IPS-18c (cell line): Measurements from ENCODE around the gene KIF26A.
"Not testable (repeated sequence)": the region's sequence is repeated elsewhere in the genome, so short reads cannot be mapped to it uniquely, and the experiment has no call there.

Experiments
- H3K4me3 ChIP-seq: 2 replicates; pipeline ENCODE4 v1.7.0; 2013; ENCODE audit warnings: low read depth, mild to moderate bottlenecking, low read length, moderate library complexity; ENCODE audit not compliant: insufficient read depth
- H3K9me3 ChIP-seq: one replicate; pipeline ENCODE4 v1.6.1; 2013; ENCODE audit warnings: mild to moderate bottlenecking, low read length, moderate library complexity; ENCODE audit not compliant: control insufficient read depth, insufficient read depth

KIF26A gene

GRCh38 chr14:104199266-104199895, 61.0 kb downstream of the KIF26A start:
- Histone ChIP-seq H3K4me3 (no peak overlapping the region), H3K9me3 (peaks cover 2% of the 10 kb centered on the region)

GRCh38 chr14:104200106-104200505, 61.7 kb downstream of the KIF26A start:
- no peak overlapping the region for H3K4me3 ChIP-seq
- H3K9me3 ChIP-seq: peaks cover 2% of the 10 kb centered on the region

- no peak overlapping the region for H3K4me3 ChIP-seq
- peaks cover 2% of the 10 kb centered on the region for H3K9me3 ChIP-seq
Observed at GRCh38 chr14:104200591-104200990, 62.2 kb downstream of the KIF26A start.

DNA sequence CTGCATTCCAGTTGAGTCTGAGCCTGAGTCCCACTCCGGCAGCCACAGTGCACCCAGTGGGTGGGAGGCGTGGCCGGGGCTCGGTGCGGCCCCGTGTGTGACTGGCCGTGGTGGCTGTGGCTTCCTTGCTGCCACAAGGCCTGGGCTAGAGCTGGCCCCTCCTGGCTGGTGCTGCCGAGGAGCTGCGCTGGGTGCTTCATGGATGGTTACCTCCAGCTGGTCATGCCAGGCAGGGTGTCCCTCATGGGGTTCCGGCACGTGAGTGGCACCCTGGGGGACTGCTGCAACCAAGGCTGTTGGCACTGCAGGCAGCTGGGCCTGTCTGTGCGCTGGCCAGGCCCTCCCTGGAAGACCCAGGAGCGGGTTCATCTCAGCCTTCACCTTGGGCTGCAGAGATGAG, 62.7 kb downstream of the KIF26A start:
- Histone ChIP-seq H3K9me3 (peaks cover 2% of the 10 kb centered on the region), H3K4me3 (no peak overlapping the region)

DNA sequence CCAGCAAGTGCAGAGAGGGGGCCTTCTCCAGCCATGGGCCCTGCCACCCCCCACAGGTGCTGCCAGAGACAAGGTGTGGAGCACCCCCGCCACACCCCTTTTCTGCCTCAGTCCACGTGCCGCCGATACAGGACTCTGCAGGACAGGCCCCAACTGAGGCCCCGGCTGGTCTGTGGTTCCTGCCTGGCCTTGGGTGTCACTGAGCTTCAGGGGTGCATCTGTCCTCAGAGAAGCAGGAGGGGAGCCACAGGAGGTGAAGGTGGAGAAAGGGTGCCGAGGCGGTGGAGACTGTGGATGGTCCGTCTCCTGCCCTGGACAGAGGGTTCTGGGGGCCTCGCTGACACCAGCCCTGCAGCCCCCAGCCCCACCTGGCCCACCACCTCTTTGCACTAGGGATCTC, 63.1 kb downstream of the KIF26A start:
- H3K9me3 ChIP-seq: peaks cover 2% of the 10 kb centered on the region
- no peak overlapping the region for H3K4me3 ChIP-seq

DNA sequence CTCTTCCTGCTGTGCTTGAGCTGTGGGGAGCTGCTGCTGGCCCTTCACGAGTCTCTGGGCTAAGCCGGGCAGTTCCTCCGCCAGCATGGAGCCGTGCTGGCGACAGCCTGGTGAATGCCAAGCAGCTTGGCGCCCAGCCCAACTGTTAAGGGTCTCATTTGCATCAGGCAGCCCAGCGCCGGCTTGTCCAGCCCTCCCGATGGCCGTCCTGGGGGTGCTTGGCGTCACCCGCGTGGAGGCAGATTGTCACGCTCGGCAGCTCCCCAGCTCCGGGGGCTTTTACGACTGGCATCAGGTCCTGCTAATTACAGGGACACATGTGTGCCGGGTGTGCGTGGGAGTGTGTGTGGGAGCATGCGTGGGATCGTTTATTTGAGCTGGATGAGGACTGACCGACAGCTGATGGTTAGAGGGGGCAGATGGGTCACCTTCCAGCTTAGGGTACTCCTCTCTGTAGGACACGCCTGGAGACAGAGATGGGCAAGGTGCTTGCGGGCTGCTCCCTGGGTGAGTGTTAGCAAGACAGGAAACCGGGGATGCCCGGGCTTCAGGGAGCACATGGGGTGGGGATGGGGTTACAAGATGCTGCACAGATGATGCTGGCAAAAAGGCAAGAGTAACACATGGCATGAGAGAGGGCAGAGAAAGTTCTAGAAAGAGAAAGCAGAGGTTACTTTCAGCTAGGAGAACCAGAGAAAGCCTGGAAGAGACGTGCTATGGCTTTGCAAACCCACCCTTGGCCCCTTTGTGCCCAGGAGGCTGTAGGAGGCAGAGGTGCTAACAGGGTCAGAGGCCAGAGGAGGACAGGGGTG, 64.1 kb downstream of the KIF26A start:
- Histone ChIP-seq H3K9me3 (peaks cover 2% of the 10 kb centered on the region), H3K4me3 (no peak overlapping the region)

- Histone ChIP-seq H3K9me3 (peaks cover 2% of the 10 kb centered on the region), H3K4me3 (no peak overlapping the region)
Observed at GRCh38 chr14:104203071-104203425, 64.7 kb downstream of the KIF26A start.

DNA sequence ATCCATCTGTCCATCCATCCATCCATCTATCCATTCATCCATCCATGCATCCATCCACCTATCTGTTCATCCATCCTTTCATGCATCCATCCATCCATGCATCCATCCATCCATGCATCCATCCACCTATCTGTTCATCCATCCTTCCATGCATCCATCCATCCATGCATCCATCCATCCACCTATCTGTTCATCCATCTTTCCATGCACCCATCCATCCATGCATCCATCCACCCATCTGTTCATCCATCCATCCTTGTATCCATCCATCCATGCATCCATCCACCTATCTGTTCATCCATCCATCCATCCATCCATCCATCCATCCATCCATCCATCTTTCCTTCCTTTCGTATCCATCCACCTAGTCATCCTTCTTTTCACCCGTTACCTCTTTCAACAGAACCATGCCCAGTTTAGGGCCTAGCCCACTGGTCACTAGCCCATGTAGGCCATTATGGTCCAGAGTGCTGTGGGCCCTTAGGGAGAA, 66.3 kb downstream of the KIF26A start:
- Histone ChIP-seq H3K4me3 (no peak overlapping the region), H3K9me3 (peaks cover 2% of the 10 kb centered on the region)

DNA sequence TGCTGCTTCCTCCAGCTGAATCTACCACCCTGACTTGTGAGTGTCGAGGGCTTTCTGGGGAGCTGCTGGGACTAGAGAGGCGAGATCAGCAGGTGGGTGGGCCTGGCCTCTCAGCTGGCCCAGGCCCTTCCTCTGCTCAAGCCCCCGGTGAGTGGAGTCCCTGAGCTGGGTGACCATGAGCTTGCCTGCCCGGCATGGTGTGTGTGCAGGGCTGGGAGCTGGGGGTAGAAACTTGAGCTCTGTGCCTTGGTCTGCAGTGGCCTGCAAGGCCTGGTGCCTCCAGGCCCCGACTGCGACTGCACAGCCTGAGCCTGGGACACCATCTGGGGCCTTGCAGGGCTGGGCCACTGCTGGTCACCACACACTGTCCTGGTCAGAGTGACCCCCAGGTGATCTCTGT, 67.4 kb downstream of the KIF26A start:
- peaks cover 2% of the 10 kb centered on the region for H3K9me3 ChIP-seq
- H3K4me3 ChIP-seq: no peak overlapping the region

- Histone ChIP-seq H3K9me3 (peaks cover 2% of the 10 kb centered on the region), H3K4me3 (no peak overlapping the region)
Observed at GRCh38 chr14:104206281-104206904, 68.0 kb downstream of the KIF26A start.

- Histone ChIP-seq H3K9me3 (peaks cover 2% of the 10 kb centered on the region), H3K4me3 (no peak overlapping the region)
Observed at GRCh38 chr14:104207142-104208014, 69.0 kb downstream of the KIF26A start.

GRCh38 chr14:104208015-104208295, 69.6 kb downstream of the KIF26A start:
- H3K9me3 ChIP-seq, H3K4me3 ChIP-seq: not testable (repeated sequence)

GRCh38 chr14:104208331-104208730, 69.9 kb downstream of the KIF26A start:
- not testable (repeated sequence) for H3K9me3 ChIP-seq, H3K4me3 ChIP-seq

GRCh38 chr14:104209071-104209470, 70.7 kb downstream of the KIF26A start:
- not testable (repeated sequence) for H3K4me3 ChIP-seq, H3K9me3 ChIP-seq

DNA sequence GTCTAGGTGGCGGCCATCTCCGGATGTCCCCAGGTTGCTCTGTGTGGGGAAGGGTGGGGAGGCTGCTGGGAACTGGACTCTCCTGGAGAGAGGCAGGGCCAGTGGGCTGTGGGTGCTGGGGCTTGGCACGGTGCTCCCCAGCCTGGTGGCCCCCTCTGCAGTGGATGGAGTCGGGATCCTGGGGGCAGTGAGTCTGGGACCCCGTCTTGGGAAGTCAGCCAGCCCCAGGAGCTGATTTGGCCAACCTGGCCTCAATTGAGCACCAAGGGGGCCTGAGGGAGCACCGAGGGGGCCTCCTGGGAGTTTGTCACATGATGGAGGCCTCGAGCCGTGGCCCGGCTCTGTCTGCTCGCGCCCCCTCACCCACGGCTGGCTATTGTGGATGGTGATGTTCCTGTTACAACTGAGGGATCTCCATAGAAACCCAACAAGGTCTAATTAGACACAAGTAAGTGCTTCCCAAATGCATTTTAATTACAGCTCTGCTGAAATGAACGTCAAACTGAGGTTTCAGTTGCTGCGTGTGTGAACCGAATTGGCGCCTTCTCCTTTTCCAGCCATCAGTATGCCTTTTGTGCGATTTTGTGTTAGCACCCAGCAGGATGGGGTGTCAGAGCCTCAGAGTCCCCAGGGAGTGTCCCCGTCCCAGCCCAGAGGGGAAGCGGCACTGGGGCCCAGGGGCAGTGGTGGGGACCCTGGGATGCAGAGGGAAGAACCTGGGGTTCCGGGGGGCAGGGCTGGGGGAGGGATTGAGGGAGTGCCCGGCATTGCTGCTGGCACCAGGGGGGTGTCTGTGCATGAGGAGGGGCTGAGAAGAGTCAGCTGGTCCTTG, 71.8 kb downstream of the KIF26A start:
- no peak overlapping the region for H3K4me3 ChIP-seq
- H3K9me3 ChIP-seq: no peaks in the 10 kb centered on the region

DNA sequence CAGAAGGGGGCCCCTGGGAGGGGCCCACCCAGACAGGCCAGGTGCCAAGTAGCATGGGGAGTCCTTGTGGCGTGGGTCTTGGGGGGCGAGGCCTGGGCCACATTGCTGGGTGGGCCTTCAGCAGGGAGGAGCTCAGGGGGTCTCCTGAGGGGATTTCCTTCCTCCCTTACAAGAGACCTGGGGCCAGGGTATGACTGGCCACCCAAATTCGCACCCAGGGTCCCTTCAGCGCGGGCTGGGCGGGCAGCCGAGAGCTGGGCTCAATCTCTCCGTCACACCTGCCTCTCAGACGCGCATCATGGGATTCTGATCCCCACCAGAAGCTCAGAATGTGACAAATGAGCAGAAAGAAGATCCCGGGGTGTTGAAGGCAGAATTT, 72.4 kb downstream of the KIF26A start:
- no peaks in the 10 kb centered on the region for H3K9me3 ChIP-seq
- H3K4me3 ChIP-seq: no peak overlapping the region

GRCh38 chr14:104211215-104211614, 72.8 kb downstream of the KIF26A start:
- Histone ChIP-seq H3K4me3 (no peak overlapping the region), H3K9me3 (no peaks in the 10 kb centered on the region)
